ENCODE data around the gene BEND3. TPM values are rescaled to one million over a fixed set of nuclear protein-coding genes. Genes with fewer than 3 reads are reported as not detected.

Gene BEND3
- polyA plus RNA-seq, 2 donors = 0.73 to 0.82 TPM

GRCh38 chr6:107070686-107071085 is 44.6 kb downstream of the BEND3 start:
- no peaks in the 10 kb centered on the region for H3K4me1 ChIP-seq (ENCODE audit: control insufficient read depth in 2 of 2, insufficient read depth in 2 of 2, low read length in 1 of 2)

GRCh38 chr6:107069631-107070548 is 45.4 kb downstream of the BEND3 start:
- Histone ChIP-seq H3K4me3 (ENCODE audit: low read depth in 1 of 2, low read length in 2 of 2) (no peak overlapping the region), H3K36me3 (ENCODE audit: control insufficient read depth in 2 of 2, insufficient read depth in 2 of 2, low read length in 1 of 2) (peaks cover 0 to 9% of the 10 kb centered on the region in 2 donors), H3K4me1 (ENCODE audit: control insufficient read depth in 2 of 2, insufficient read depth in 2 of 2, low read length in 1 of 2) (no peaks in the 10 kb centered on the region), H3K27me3 (ENCODE audit: control insufficient read depth in 1 of 2, insufficient read depth in 2 of 2, low read length in 2 of 2) (no peaks in the 10 kb centered on the region), H3K9me3 (ENCODE audit: control insufficient read depth in 2 of 2, insufficient read depth in 1 of 2, low read depth in 1 of 2, low read length in 1 of 2) (no peaks in the 10 kb centered on the region), H3K27ac (ENCODE audit: low read depth in 2 of 2, low read length in 1 of 2) (no peak overlapping the region)
- WGBS, 2 donors = 96 to 97% methylated on average over 53 of the region's 53 CpGs

More at GRCh38 chr6:107070686-107071085, 44.6 kb downstream of the BEND3 start:
- H3K9me3 ChIP-seq (ENCODE audit: control insufficient read depth in 2 of 2, insufficient read depth in 1 of 2, low read depth in 1 of 2, low read length in 1 of 2) = no peaks in the 10 kb centered on the region
- H3K4me3 ChIP-seq (ENCODE audit: low read depth in 1 of 2, low read length in 2 of 2) = no peak overlapping the region
- H3K27me3 ChIP-seq (ENCODE audit: control insufficient read depth in 1 of 2, insufficient read depth in 2 of 2, low read length in 2 of 2) = no peaks in the 10 kb centered on the region
- no peak overlapping the region for H3K27ac ChIP-seq (ENCODE audit: low read depth in 2 of 2, low read length in 1 of 2)
- peaks cover 0 to 9% of the 10 kb centered on the region in 2 donors for H3K36me3 ChIP-seq (ENCODE audit: control insufficient read depth in 2 of 2, insufficient read depth in 2 of 2, low read length in 1 of 2)
- 91 to 94% methylated on average over 12 of the region's 12 CpGs for WGBS, 2 donors

- Histone ChIP-seq H3K4me3 (ENCODE audit: low read depth in 1 of 2, low read length in 2 of 2) (no peak overlapping the region), H3K4me1 (ENCODE audit: control insufficient read depth in 2 of 2, insufficient read depth in 2 of 2, low read length in 1 of 2) (no peaks in the 10 kb centered on the region), H3K27ac (ENCODE audit: low read depth in 2 of 2, low read length in 1 of 2) (no peak overlapping the region), H3K36me3 (ENCODE audit: control insufficient read depth in 2 of 2, insufficient read depth in 2 of 2, low read length in 1 of 2) (peaks cover 0 to 9% of the 10 kb centered on the region in 2 donors), H3K9me3 (ENCODE audit: control insufficient read depth in 2 of 2, insufficient read depth in 1 of 2, low read depth in 1 of 2, low read length in 1 of 2) (no peaks in the 10 kb centered on the region), H3K27me3 (ENCODE audit: control insufficient read depth in 1 of 2, insufficient read depth in 2 of 2, low read length in 2 of 2) (no peaks in the 10 kb centered on the region)
- 97 to 98% methylated on average over 69 of the region's 69 CpGs for WGBS, 2 donors
Measured at GRCh38 chr6:107068691-107069630, 46.4 kb downstream of the BEND3 start.

GRCh38 chr6:107066697-107067659 is 48.3 kb downstream of the BEND3 start:
- H3K4me1 ChIP-seq (ENCODE audit: control insufficient read depth in 2 of 2, insufficient read depth in 2 of 2, low read length in 1 of 2) = no peaks in the 10 kb centered on the region
- no peaks in the 10 kb centered on the region for H3K9me3 ChIP-seq (ENCODE audit: control insufficient read depth in 2 of 2, insufficient read depth in 1 of 2, low read depth in 1 of 2, low read length in 1 of 2)
- no peaks in the 10 kb centered on the region for H3K27me3 ChIP-seq (ENCODE audit: control insufficient read depth in 1 of 2, insufficient read depth in 2 of 2, low read length in 2 of 2)
- peaks cover 0 to 9% of the 10 kb centered on the region in 2 donors for H3K36me3 ChIP-seq (ENCODE audit: control insufficient read depth in 2 of 2, insufficient read depth in 2 of 2, low read length in 1 of 2)
- no peak overlapping the region for H3K4me3 ChIP-seq (ENCODE audit: low read depth in 1 of 2, low read length in 2 of 2)
- WGBS, 2 donors = 78 to 87% methylated on average over 9 of the region's 9 CpGs
- no peak overlapping the region for H3K27ac ChIP-seq (ENCODE audit: low read depth in 2 of 2, low read length in 1 of 2)

GRCh38 chr6:107064579-107065065 is 50.7 kb downstream of the BEND3 start:
- Histone ChIP-seq H3K4me3 (ENCODE audit: low read depth in 1 of 2, low read length in 2 of 2) (no peak overlapping the region), H3K36me3 (ENCODE audit: control insufficient read depth in 2 of 2, insufficient read depth in 2 of 2, low read length in 1 of 2) (peaks cover 0 to 2% of the 10 kb centered on the region in 2 donors), H3K9me3 (ENCODE audit: control insufficient read depth in 2 of 2, insufficient read depth in 1 of 2, low read depth in 1 of 2, low read length in 1 of 2) (no peaks in the 10 kb centered on the region), H3K27me3 (ENCODE audit: control insufficient read depth in 1 of 2, insufficient read depth in 2 of 2, low read length in 2 of 2) (peaks cover 0 to under 1% of the 10 kb centered on the region in 2 donors), H3K4me1 (ENCODE audit: control insufficient read depth in 2 of 2, insufficient read depth in 2 of 2, low read length in 1 of 2) (no peaks in the 10 kb centered on the region), H3K27ac (ENCODE audit: low read depth in 2 of 2, low read length in 1 of 2) (no peak overlapping the region)
- 32 to 41% methylated on average over 6 of the region's 6 CpGs for WGBS, 2 donors

- WGBS, 2 donors = 91 to 95% methylated on average over 3 of the region's 3 CpGs
Measured at GRCh38 chr6:107062691-107063090, 52.6 kb downstream of the BEND3 start.

GRCh38 chr6:107061125-107062020 is 53.9 kb downstream of the BEND3 start:
- H3K4me1 ChIP-seq (ENCODE audit: control insufficient read depth in 2 of 2, insufficient read depth in 2 of 2, low read length in 1 of 2) = no peaks in the 10 kb centered on the region
- H3K36me3 ChIP-seq (ENCODE audit: control insufficient read depth in 2 of 2, insufficient read depth in 2 of 2, low read length in 1 of 2) = no peaks in the 10 kb centered on the region
- H3K4me3 ChIP-seq (ENCODE audit: low read depth in 1 of 2, low read length in 2 of 2) = no peak overlapping the region
- peaks cover 0 to 2% of the 10 kb centered on the region in 2 donors for H3K27me3 ChIP-seq (ENCODE audit: control insufficient read depth in 1 of 2, insufficient read depth in 2 of 2, low read length in 2 of 2)
- H3K9me3 ChIP-seq (ENCODE audit: control insufficient read depth in 2 of 2, insufficient read depth in 1 of 2, low read depth in 1 of 2, low read length in 1 of 2) = no peaks in the 10 kb centered on the region
- H3K27ac ChIP-seq (ENCODE audit: low read depth in 2 of 2, low read length in 1 of 2) = no peak overlapping the region
- 38 to 44% methylated on average over 14 of the region's 14 CpGs for WGBS, 2 donors

More at GRCh38 chr6:107062691-107063090, 52.6 kb downstream of the BEND3 start:
- Histone ChIP-seq H3K4me1 (ENCODE audit: control insufficient read depth in 2 of 2, insufficient read depth in 2 of 2, low read length in 1 of 2) (no peaks in the 10 kb centered on the region), H3K4me3 (ENCODE audit: low read depth in 1 of 2, low read length in 2 of 2) (no peak overlapping the region), H3K27me3 (ENCODE audit: control insufficient read depth in 1 of 2, insufficient read depth in 2 of 2, low read length in 2 of 2) (peaks cover 0 to 2% of the 10 kb centered on the region in 2 donors), H3K36me3 (ENCODE audit: control insufficient read depth in 2 of 2, insufficient read depth in 2 of 2, low read length in 1 of 2) (no peaks in the 10 kb centered on the region), H3K27ac (ENCODE audit: low read depth in 2 of 2, low read length in 1 of 2) (no peak overlapping the region), H3K9me3 (ENCODE audit: control insufficient read depth in 2 of 2, insufficient read depth in 1 of 2, low read depth in 1 of 2, low read length in 1 of 2) (no peaks in the 10 kb centered on the region)

- Histone ChIP-seq H3K27me3 (ENCODE audit: control insufficient read depth in 1 of 2, insufficient read depth in 2 of 2, low read length in 2 of 2) (peaks cover 0 to 2% of the 10 kb centered on the region in 2 donors), H3K4me3 (ENCODE audit: low read depth in 1 of 2, low read length in 2 of 2) (no peak overlapping the region), H3K36me3 (ENCODE audit: control insufficient read depth in 2 of 2, insufficient read depth in 2 of 2, low read length in 1 of 2) (no peaks in the 10 kb centered on the region), H3K9me3 (ENCODE audit: control insufficient read depth in 2 of 2, insufficient read depth in 1 of 2, low read depth in 1 of 2, low read length in 1 of 2) (no peaks in the 10 kb centered on the region), H3K27ac (ENCODE audit: low read depth in 2 of 2, low read length in 1 of 2) (no peak overlapping the region), H3K4me1 (ENCODE audit: control insufficient read depth in 2 of 2, insufficient read depth in 2 of 2, low read length in 1 of 2) (no peaks in the 10 kb centered on the region)
- WGBS, 2 donors = 87 to 89% methylated on average over 6 of the region's 6 CpGs
Measured at GRCh38 chr6:107060704-107061103, 54.6 kb downstream of the BEND3 start.

Data from esophagus (tissue), 2 donors.